K562 (cell line): ENCODE data around the gene PRKAG1. TPM values are rescaled to one million over a fixed set of nuclear protein-coding genes. Genes with fewer than 3 reads are reported as not detected.

Source experiments
- ATF7 ChIP-seq: fragments of 450-650 bp; IDR thresholded peaks from 2 replicates; pipeline ENCODE4 v1.7.1; 2014; ENCODE audit warnings: mild to moderate bottlenecking, moderate library complexity
- GTF3C2 ChIP-seq: IDR thresholded peaks from 3 replicates; pipeline ENCODE4 v1.6.1; 2011; ENCODE audit warnings: borderline replicate concordance, mild to moderate bottlenecking, moderate library complexity; ENCODE audit not compliant: insufficient read length; ENCODE audit errors: extremely low read depth
- NEUROD1 ChIP-seq: fragments of 150-350 bp; IDR thresholded peaks from 2 replicates; pipeline ENCODE4 v1.6.1; 2014; ENCODE audit warnings: borderline replicate concordance, low read length, low read depth; ENCODE audit not compliant: partially characterized antibody
- polyA plus RNA-seq, 8 experiments: library from polyadenylated mRNA; depleted of rRNA in 4 of 8; stranded (reverse) in 5 of 8; unstranded in 3 of 8; fragments of >200 nt; fragmentation: Nextera tagmentation in 2 of 8; fragmentation: Illumina TruSeq in 1 of 8; extraction: Ambion mirVana in 2 of 8; extraction: Trizol in 1 of 8; gene quantifications; 2 replicates each; pipeline versions ENCODE4 v1.2.1 to v1.2.3, GENCODE V29; 2011 to 2014; ENCODE audit warnings: inconsistent platforms in 1 of 8, missing spikeins in 1 of 8
- total RNA-seq, 7 experiments: library from RNA; depleted of rRNA in 6 of 7; stranded (reverse); fragments of >200 nt in 6 of 7; fragmentation: Illumina TruSeq in 2 of 7; extraction: Trizol in 2 of 7; gene quantifications; 2 replicates each; pipeline versions ENCODE4 v1.2.1 to v1.2.3, GENCODE V29; 2011 to 2021; ENCODE audit warnings: low replicate concordance in 1 of 7
- TF ChIP-seq, protein P1 (sequence below): fragments of 250-450 bp; sonication (Bioruptor Pico); IDR thresholded peaks from 2 replicates; pipeline ENCODE4 v1.4.0; 2020
- TF ChIP-seq, protein P2 (sequence below), 2 experiments: fragments of 450-650 bp in 1 of 2; sonication (generic) in 1 of 2; formaldehyde crosslinking; conservative IDR thresholded peaks; 2 replicates each; pipeline versions ENCODE4 v1.4.0 to v1.8.1; 2020 to 2022; ENCODE audit warnings: mild to moderate bottlenecking in 1 of 2, missing genetic modification reagents in 1 of 2

Gene PRKAG1
- total and polyA plus RNA-seq, 9 of the 15 experiments (the other 6 are each of a cell fraction or from before 2014, with no cell fraction given), result 51.1 to 126 (median 79.1) TPM

DNA sequence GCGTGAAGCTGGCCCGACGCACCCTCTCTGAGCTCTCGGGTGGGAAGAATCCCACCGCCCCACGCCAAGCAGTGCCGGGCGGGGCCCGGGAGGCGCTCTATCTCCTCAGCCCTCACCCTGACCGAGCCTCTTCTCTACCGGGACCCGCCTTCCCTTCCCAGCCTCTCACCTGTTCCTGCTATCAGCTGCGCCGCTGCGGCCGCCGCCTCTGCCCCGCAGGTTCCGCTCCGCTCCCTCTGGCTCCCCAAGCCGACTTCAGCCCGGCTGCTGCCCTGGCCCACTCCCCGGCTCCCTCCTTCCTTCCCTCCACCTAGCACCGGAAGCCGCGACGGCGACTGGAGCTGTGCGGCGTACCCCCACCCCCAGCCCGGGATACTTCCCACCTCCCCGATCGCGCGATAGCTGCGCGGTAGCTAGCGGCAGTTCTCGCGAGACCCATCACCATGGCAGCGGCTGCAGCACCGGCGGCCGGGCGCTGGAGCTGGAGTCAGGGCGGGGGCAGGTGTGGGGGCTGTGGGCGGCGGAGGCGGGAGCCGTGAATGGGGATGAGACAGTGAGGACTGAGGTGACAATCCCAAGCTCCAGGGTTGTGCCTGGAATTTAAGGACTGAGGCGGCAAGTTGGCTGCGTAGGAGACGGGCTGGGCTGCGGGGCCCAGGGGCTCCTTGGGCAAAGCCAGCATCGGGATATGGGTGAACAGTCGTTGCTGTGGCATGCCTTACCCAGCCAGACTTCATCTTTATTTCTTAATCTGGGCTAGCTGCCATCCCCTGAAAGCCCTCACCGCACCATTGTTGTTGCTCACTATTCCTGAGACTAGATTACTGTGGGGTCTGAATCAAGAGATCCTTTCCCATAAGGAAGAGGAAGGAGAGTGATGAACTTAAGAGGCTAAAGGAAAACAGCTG is 61.2 kb downstream of the PRKAG1 start, which contains the start of gene ARF3 (continued):
- TF ChIP-seq, protein P1, sequence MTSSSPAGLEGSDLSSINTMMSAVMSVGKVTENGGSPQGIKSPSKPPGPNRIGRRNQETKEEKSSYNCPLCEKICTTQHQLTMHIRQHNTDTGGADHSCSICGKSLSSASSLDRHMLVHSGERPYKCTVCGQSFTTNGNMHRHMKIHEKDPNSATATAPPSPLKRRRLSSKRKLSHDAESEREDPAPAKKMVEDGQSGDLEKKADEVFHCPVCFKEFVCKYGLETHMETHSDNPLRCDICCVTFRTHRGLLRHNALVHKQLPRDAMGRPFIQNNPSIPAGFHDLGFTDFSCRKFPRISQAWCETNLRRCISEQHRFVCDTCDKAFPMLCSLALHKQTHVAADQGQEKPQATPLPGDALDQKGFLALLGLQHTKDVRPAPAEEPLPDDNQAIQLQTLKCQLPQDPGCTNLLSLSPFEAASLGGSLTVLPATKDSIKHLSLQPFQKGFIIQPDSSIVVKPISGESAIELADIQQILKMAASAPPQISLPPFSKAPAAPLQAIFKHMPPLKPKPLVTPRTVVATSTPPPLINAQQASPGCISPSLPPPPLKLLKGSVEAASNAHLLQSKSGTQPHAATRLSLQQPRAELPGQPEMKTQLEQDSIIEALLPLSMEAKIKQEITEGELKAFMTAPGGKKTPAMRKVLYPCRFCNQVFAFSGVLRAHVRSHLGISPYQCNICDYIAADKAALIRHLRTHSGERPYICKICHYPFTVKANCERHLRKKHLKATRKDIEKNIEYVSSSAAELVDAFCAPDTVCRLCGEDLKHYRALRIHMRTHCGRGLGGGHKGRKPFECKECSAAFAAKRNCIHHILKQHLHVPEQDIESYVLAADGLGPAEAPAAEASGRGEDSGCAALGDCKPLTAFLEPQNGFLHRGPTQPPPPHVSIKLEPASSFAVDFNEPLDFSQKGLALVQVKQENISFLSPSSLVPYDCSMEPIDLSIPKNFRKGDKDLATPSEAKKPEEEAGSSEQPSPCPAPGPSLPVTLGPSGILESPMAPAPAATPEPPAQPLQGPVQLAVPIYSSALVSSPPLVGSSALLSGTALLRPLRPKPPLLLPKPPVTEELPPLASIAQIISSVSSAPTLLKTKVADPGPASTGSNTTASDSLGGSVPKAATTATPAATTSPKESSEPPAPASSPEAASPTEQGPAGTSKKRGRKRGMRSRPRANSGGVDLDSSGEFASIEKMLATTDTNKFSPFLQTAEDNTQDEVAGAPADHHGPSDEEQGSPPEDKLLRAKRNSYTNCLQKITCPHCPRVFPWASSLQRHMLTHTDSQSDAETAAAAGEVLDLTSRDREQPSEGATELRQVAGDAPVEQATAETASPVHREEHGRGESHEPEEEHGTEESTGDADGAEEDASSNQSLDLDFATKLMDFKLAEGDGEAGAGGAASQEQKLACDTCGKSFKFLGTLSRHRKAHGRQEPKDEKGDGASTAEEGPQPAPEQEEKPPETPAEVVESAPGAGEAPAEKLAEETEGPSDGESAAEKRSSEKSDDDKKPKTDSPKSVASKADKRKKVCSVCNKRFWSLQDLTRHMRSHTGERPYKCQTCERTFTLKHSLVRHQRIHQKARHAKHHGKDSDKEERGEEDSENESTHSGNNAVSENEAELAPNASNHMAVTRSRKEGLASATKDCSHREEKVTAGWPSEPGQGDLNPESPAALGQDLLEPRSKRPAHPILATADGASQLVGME (CRISPR knock-in tag), result peak; percentile 87; the same call in 1 of the 2 replicates
- TF ChIP-seq ATF7 (0 out of 2 replicates have a peak, but pooled peaks have one; percentile 6), NEUROD1 (peak; percentile 96), GTF3C2 (no peak)
- TF ChIP-seq, protein P2, sequence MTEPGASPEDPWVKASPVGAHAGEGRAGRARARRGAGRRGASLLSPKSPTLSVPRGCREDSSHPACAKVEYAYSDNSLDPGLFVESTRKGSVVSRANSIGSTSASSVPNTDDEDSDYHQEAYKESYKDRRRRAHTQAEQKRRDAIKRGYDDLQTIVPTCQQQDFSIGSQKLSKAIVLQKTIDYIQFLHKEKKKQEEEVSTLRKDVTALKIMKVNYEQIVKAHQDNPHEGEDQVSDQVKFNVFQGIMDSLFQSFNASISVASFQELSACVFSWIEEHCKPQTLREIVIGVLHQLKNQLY (CRISPR knock-in tag; conservative IDR thresholded peaks at IDR 0.05), result no peak
